GM13976 (cell line): ENCODE data around the gene DHRS13.

ENCODE experiments used
- DNase-seq: peaks from one replicate; pipeline ENCODE4 v3.0.0; 2012; ENCODE audit warnings: low spot score
- CTCF ChIP-seq: IDR thresholded peaks from 2 replicates; pipeline ENCODE4 v1.5.1; 2012; ENCODE audit warnings: borderline replicate concordance, mild to moderate bottlenecking; ENCODE audit not compliant: insufficient read depth; ENCODE audit errors: extremely low read depth, missing control alignments, control extremely low read depth
- in situ Hi-C: fragments of 300-500 bp; cut with MboI; formaldehyde crosslinking; loops from one replicate; pipeline ENCODE4 v1.12.0; 2022; ENCODE audit warnings: low sequenced_read_pairs, mixed read lengths, inconsistent platforms; ENCODE audit not compliant: unreplicated experiment

DHRS13 gene

GRCh38 chr17:28865946-28866752 is 36.7 kb downstream of the DHRS13 start:
- no peak for DNase-seq
- no peak for TF ChIP-seq CTCF
- in situ Hi-C loops, result no loop called here

- DNase-seq, result no peak
- no peak for TF ChIP-seq CTCF
- in situ Hi-C loops, result no loop called here
Measured at GRCh38 chr17:28864991-28865849, 37.7 kb downstream of the DHRS13 start.

- in situ Hi-C loops, result no loop called here
- no peak for TF ChIP-seq CTCF
- DNase-seq, result no peak
Measured at GRCh38 chr17:28863953-28864352, 38.9 kb downstream of the DHRS13 start.

- in situ Hi-C loops, result no loop called here
- no peak for TF ChIP-seq CTCF
- DNase-seq, result no peak
Measured at GRCh38 chr17:28862561-28862960, 40.3 kb downstream of the DHRS13 start.

GRCh38 chr17:28861393-28862203 is 41.3 kb downstream of the DHRS13 start:
- no peak for TF ChIP-seq CTCF
- no peak for DNase-seq
- in situ Hi-C loops, result no loop called here

GRCh38 chr17:28860363-28860808 is 42.5 kb downstream of the DHRS13 start:
- DNase-seq, result no peak
- in situ Hi-C loops, result no loop called here
- no peak for TF ChIP-seq CTCF
